Natural killer cell (primary cell): ENCODE results near the gene AADACL4. TPM values are rescaled to one million over a fixed set of nuclear protein-coding genes. Genes with fewer than 3 reads are reported as not detected.

Experiments
- ATAC-seq, 3 donors: fragments of 150-1000 bp in 2 of 3; fragments of 200-7000 bp in 1 of 3; cut with Tn5 transposase; 1 replicate in 1 of 3; 2 replicates in 2 of 3; pipeline ENCODE4 v1.10.0; 2021; ENCODE audit warnings: mild to moderate bottlenecking in 2 of 3, moderate library complexity in 2 of 3
- DNase-seq, 2 donors: peaks; one replicate each; pipeline versions ENCODE4 v3.0.0 to v3.0.0-alpha.2; 2013 to 2021; ENCODE audit warnings: mixed read lengths in 1 of 2
- H3K27ac ChIP-seq: one replicate; pipeline ENCODE4 v1.5.1; 2013; ENCODE audit warnings: mild to moderate bottlenecking, low read length
- H3K27me3 ChIP-seq: one replicate; pipeline ENCODE4 v1.6.1; 2013; ENCODE audit warnings: low read length; ENCODE audit not compliant: control insufficient read depth, insufficient read depth
- H3K36me3 ChIP-seq: one replicate; pipeline ENCODE4 v1.6.1; 2013; ENCODE audit warnings: low read length; ENCODE audit not compliant: control insufficient read depth, insufficient read depth
- H3K4me1 ChIP-seq: one replicate; pipeline ENCODE4 v1.6.1; 2013; ENCODE audit warnings: low read length; ENCODE audit not compliant: control insufficient read depth, insufficient read depth
- H3K4me3 ChIP-seq: one replicate; pipeline ENCODE4 v1.5.1; 2013; ENCODE audit warnings: low read length
- H3K9me3 ChIP-seq: one replicate; pipeline ENCODE4 v1.6.1; 2013; ENCODE audit warnings: low read length; ENCODE audit not compliant: control insufficient read depth, insufficient read depth
- H3K27ac Mint-ChIP-seq, 2 donors: one replicate each; pipeline ENCODE4 v1.8.0; 2022; ENCODE audit warnings: mild to moderate bottlenecking in 2 of 2, mixed read lengths in 2 of 2, moderate library complexity in 1 of 2
- H3K27me3 Mint-ChIP-seq, 2 donors: one replicate each; pipeline ENCODE4 v1.8.0; 2022; ENCODE audit warnings: low read depth in 2 of 2, mixed read lengths in 2 of 2
- H3K36me3 Mint-ChIP-seq: one replicate; pipeline ENCODE4 v1.8.0; 2022; ENCODE audit warnings: mixed read lengths
- H3K4me1 Mint-ChIP-seq, 2 donors: one replicate each; pipeline ENCODE4 v1.8.0; 2022; ENCODE audit warnings: mixed read lengths in 2 of 2
- H3K4me3 Mint-ChIP-seq: one replicate; pipeline ENCODE4 v1.8.0; 2022; ENCODE audit warnings: mild to moderate bottlenecking, moderate library complexity, mixed read lengths
- H3K9me3 Mint-ChIP-seq, 2 donors: one replicate each; pipeline ENCODE4 v1.8.0; 2022; ENCODE audit warnings: mixed read lengths in 2 of 2
- CTCF ChIP-seq: fragments of 200-600 bp; IDR thresholded peaks from one replicate; pipeline ENCODE4 v1.8.0; 2022; ENCODE audit warnings: antibody characterized with exemption
- WGBS: methylation state at CpG from one replicate; pipeline ENCODE4 v1.1.7; 2013; ENCODE audit warnings: missing lambda C conversion rate; ENCODE audit not compliant: insufficient coverage; 5-methylcytosine and 5-hydroxymethylcytosine counted together
- intact Hi-C: fragments of 100-400 bp; cut with micrococcal nuclease; formaldehyde crosslinking; loops from one replicate; pipeline ENCODE4 v1.14.2; 2022
- total RNA-seq, 4 donors: library from RNA; stranded (reverse); fragments of 120-200 nt in 1 of 4; gene quantifications; one replicate each; pipeline versions ENCODE4 v1.2.3 to v1.2.4, GENCODE V29; 2013 to 2022

The AADACL4 gene
- total RNA-seq, 3 donors from 2014 or later (not counting 1 experiment from before 2014, with no cell fraction given), result not detected

- Mint-ChIP-seq H3K36me3 (peaks cover 9% of the 10 kb centered on the region), H3K27me3 (no peaks in the 10 kb centered on the region), H3K4me1 (peaks cover 80% of the 10 kb centered on the region in 2 donors), H3K4me3 (peak overlapping the region; percentile 18), H3K27ac (peak overlapping the region; percentile 80 to 85), H3K9me3 (no peaks in the 10 kb centered on the region)
- Histone ChIP-seq H3K27ac (no peak overlapping the region), H3K4me1 (peaks cover 31% of the 10 kb centered on the region), H3K36me3 (peaks cover 14% of the 10 kb centered on the region), H3K9me3 (no peaks in the 10 kb centered on the region), H3K4me3 (no peak overlapping the region), H3K27me3 (no peaks in the 10 kb centered on the region)
- WGBS, result 96% methylated on average over 6 of the region's 7 CpGs
- intact Hi-C loops, result no loop called here
- ATAC-seq, result no peak
- TF ChIP-seq CTCF, result no peak
- no peak for DNase-seq
These were observed 33.5 kb upstream of the AADACL4 start for GRCh38 chr1:12610305-12610935.

DNA sequence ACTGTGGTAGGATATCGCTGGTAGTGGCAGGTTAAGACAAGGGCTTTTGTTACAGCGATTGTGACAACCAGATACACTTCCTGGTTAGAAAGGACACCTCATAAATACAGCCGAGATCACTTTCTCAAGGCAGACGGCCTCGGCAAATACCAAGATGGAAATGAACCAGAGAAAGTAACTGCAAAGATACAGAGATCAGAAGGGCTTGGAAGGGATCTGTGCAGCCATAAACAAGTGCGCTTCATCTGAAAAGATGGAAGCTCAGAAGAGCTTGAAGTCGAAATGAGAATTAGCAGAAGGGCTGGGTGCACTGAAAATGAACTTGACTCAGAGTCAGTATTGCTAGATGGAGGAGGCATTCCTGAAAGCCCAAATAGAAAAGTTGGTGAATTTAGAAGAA is 32.9 kb upstream of the AADACL4 start:
- Mint-ChIP-seq H3K4me3 (peak overlapping the region; percentile 18), H3K27ac (peak overlapping the region; percentile 80 to 85)
- H3K27me3 ChIP-seq, result no peaks in the 10 kb centered on the region

DNA sequence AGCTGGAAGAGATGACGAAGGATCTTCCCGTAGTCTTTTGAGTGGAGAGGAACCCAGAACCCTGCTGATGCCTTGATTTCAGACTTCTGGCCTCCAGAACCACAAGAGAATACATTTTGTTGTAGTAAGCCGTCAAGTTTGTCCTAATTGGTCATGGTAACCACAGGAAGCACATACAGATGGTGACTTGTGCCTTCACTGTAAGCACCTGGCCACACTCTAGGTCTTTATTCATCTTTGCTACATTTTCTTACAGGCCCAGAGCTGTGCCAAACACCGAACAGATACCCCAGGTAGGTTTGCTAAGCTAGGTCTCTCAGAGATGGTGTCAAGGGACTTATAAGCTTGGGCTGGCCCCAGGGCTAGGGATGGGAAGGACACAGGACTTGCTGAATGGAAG is 30.7 kb upstream of the AADACL4 start:
- ATAC-seq (no peak), DNase-seq (no peak)
- peaks cover 79 to 92% of the 10 kb centered on the region in 2 donors for H3K4me1 Mint-ChIP-seq
- WGBS, result 73% methylated on average over 4 of the region's 4 CpGs
- Histone ChIP-seq H3K4me1 (peaks cover 48% of the 10 kb centered on the region), H3K36me3 (peaks cover 14% of the 10 kb centered on the region), H3K9me3 (no peaks in the 10 kb centered on the region), H3K27me3 (no peaks in the 10 kb centered on the region), H3K27ac (no peak overlapping the region), H3K4me3 (no peak overlapping the region)
- intact Hi-C loops, result no loop called here
- H3K27me3 Mint-ChIP-seq, result no peaks in the 10 kb centered on the region
- no peaks in the 10 kb centered on the region for H3K9me3 Mint-ChIP-seq
- H3K36me3 Mint-ChIP-seq, result peaks cover 9% of the 10 kb centered on the region
- H3K4me3 Mint-ChIP-seq, result peak overlapping the region; percentile 30
- H3K27ac Mint-ChIP-seq, result peak overlapping the region; percentile 76 to 96
- no peak for TF ChIP-seq CTCF

More for the DNA sequence above, 32.9 kb upstream of the AADACL4 start:
- intact Hi-C loops, result no loop called here
- no peaks in the 10 kb centered on the region for H3K9me3 ChIP-seq
- H3K4me1 Mint-ChIP-seq, result peaks cover 84 to 85% of the 10 kb centered on the region in 2 donors
- peaks cover 37% of the 10 kb centered on the region for H3K4me1 ChIP-seq
- H3K36me3 ChIP-seq, result peaks cover 14% of the 10 kb centered on the region
- TF ChIP-seq CTCF, result no peak
- H3K27ac ChIP-seq, result no peak overlapping the region
- ATAC-seq, result no peak
- H3K36me3 Mint-ChIP-seq, result peaks cover 9% of the 10 kb centered on the region
- no peaks in the 10 kb centered on the region for H3K9me3 Mint-ChIP-seq
- no peak overlapping the region for H3K4me3 ChIP-seq
- 82% methylated on average over 7 of the region's 7 CpGs for WGBS
- no peak for DNase-seq
- H3K27me3 Mint-ChIP-seq, result no peaks in the 10 kb centered on the region
